Measurements from ENCODE around the gene LILRB2. TPM values are rescaled to one million over a fixed set of nuclear protein-coding genes. Genes with fewer than 3 reads are reported as not detected.
"Not testable (repeated sequence)": the region's sequence is repeated elsewhere in the genome, so short reads cannot be mapped to it uniquely, and the experiment has no call there.

LILRB2 gene
- polyA plus RNA-seq, 1 experiment, result not detected

DNA sequence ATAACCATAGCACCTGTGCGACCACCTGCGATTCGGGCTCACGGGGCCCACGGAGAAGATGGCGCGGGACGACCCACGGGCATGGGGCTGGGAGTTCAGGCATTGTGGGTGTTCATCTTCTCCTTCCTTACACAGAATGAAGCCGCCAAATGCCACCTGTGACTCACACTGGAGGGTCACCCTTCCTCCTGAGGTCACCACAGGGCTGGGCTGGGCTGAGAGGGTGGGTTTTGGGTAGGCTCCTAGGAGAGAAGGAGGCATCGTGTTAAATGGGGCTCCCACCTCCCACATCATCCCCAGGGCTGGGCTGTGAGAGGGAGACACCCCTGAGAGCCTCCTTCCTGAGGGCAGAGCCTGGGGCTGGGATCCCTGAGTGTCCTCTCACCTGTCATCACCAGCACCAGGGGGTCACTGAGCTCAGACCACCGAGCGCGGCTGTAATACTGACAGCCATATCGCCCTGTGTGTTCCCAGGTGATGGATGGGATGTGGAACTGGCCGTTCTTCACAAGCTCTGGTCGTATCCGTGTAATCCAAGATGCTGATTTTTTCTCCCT lies 1.4 kb downstream of the LILRB2 start:
- H3K36me3 ChIP-seq (ENCODE audit: control insufficient read depth, insufficient read depth, low read length), result no peaks in the 10 kb centered on the region
- ChIA-PET POLR2A (no interaction called here), CTCF (no interaction called here)
- no peak overlapping the region for H3K4me3 ChIP-seq (ENCODE audit: low read depth, low read length)
- TF ChIP-seq, protein P1, sequence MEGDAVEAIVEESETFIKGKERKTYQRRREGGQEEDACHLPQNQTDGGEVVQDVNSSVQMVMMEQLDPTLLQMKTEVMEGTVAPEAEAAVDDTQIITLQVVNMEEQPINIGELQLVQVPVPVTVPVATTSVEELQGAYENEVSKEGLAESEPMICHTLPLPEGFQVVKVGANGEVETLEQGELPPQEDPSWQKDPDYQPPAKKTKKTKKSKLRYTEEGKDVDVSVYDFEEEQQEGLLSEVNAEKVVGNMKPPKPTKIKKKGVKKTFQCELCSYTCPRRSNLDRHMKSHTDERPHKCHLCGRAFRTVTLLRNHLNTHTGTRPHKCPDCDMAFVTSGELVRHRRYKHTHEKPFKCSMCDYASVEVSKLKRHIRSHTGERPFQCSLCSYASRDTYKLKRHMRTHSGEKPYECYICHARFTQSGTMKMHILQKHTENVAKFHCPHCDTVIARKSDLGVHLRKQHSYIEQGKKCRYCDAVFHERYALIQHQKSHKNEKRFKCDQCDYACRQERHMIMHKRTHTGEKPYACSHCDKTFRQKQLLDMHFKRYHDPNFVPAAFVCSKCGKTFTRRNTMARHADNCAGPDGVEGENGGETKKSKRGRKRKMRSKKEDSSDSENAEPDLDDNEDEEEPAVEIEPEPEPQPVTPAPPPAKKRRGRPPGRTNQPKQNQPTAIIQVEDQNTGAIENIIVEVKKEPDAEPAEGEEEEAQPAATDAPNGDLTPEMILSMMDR (IDR thresholded peaks at IDR 0.05; ENCODE audit: insufficient read depth, low read depth, low read length), result no peak
- DNase-seq (ENCODE audit: low read depth), result no peak
- H3K27me3 ChIP-seq (ENCODE audit: control insufficient read depth, insufficient read depth, low read length), result no peaks in the 10 kb centered on the region

DNA sequence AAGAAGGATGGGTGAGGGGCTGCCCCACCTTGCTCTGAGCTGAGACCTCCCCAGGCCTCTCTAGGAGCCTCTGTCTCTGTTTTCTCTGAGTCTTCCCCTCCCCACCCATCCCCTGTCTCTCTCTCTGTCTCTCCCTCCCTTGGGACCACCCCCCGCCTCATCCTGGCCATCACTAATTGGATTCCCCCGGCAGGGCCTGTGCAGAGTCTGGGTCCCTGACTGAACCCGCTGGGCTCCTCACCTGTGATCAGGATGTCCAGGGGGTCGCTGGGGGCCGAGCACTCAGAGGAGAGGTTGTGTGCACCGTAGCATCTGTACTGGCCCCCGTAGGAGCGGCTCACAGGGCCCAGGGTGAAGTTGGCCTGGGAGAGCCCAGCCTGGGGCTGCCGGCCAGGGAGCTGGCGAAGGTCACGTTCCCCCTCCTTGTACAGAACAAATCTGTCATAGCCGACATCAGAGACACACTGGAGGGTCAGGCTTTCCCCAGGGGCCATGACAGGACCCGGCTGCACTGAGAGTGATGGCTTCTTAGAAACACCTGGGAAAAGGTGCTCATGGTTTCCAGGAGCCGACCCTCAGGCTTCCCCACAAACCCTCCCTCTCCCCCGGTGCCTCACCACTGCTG lies 2.2 kb downstream of the LILRB2 start:
- H3K36me3 ChIP-seq (ENCODE audit: control insufficient read depth, insufficient read depth, low read length); DNase-seq (ENCODE audit: low read depth); POLR2A ChIA-PET; CTCF ChIA-PET; H3K4me3 ChIP-seq (ENCODE audit: low read depth, low read length); H3K27me3 ChIP-seq (ENCODE audit: control insufficient read depth, insufficient read depth, low read length): not testable (repeated sequence)

DNA sequence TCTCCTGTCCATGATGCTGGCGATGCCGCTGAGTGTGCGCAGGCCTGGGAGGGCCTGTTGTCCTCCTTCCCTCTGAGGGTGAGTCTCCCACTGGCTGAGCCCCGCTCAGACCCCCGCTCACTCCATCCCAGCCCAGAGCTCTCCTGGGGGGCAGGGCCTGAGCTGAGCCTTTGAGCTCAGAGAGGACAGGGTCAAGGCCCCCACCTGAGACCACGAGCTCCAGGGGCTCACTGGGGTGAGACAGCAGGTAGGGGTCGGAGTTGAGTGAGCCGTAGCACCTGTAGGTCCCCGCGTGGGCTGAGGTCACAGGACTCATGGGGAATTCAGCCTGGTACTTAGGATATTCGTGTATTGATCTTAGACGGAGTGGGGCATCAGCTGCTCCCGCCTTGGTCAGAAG lies 2.9 kb downstream of the LILRB2 start:
- POLR2A ChIA-PET, result not testable (repeated sequence)

DNA sequence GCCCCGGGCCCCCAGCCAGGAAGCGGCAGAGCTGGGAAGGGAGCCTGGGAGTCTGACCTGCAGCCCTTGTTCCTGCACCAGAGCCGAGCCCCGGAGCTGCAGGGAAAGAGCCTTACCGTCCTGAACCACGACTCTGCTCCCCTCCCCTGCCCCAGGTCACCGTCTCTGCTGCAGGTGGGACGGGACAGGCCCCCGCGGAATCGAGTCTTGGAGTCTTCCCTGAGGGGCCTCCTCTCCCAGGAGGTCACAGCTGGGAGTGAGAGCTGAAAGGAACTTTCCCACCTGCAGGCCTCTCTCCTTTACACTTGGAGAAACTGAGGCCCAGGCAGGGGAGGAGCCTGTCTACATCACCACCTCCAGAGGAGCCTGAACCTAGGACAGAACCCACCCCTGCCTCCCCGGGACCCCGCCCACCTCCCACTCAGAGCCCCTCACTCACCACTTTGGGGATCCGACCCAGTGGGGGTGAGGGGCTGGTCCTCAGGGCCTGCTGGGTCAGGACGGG lies 3.7 kb downstream of the LILRB2 start:
- H3K27me3 ChIP-seq (ENCODE audit: control insufficient read depth, insufficient read depth, low read length); DNase-seq (ENCODE audit: low read depth); POLR2A ChIA-PET; H3K36me3 ChIP-seq (ENCODE audit: control insufficient read depth, insufficient read depth, low read length); H3K4me3 ChIP-seq (ENCODE audit: low read depth, low read length); CTCF ChIA-PET: not testable (repeated sequence)

More for the DNA sequence above, 2.9 kb downstream of the LILRB2 start:
- H3K4me3 ChIP-seq (ENCODE audit: low read depth, low read length); DNase-seq (ENCODE audit: low read depth); CTCF ChIA-PET; H3K27me3 ChIP-seq (ENCODE audit: control insufficient read depth, insufficient read depth, low read length); H3K36me3 ChIP-seq (ENCODE audit: control insufficient read depth, insufficient read depth, low read length): not testable (repeated sequence)

DNA sequence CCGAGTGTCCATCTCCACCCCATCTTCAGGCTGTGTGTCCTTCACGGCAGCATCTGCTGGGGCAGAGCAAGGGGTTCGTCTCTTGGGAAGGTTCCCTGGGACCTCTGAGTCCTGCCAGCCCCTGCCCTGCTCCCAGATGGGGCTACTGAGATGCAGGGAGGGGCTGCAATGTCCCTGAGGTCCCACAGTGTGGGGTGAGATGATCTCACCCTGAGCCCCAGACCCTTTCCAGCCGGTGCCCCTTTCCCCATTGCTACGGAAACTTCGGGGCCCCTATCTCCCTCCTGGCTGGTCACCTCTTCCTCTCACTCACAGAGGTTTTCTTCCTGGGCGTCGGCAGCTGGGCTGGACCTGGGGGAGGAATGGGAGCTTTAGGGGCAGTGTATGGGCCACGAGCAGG lies 5.0 kb downstream of the LILRB2 start:
- ChIA-PET CTCF (interaction anchor here (2.1 kb wide), 1 partner anchor 11 kb away, joined by 5 read pairs; no protein-coding TSS in a partner anchor), POLR2A (no interaction called here)
- Histone ChIP-seq H3K36me3 (ENCODE audit: control insufficient read depth, insufficient read depth, low read length) (no peaks in the 10 kb centered on the region), H3K4me3 (ENCODE audit: low read depth, low read length) (no peak overlapping the region), H3K27me3 (ENCODE audit: control insufficient read depth, insufficient read depth, low read length) (no peaks in the 10 kb centered on the region)
- TF ChIP-seq, protein P1 (IDR thresholded peaks at IDR 0.05; ENCODE audit: insufficient read depth, low read depth, low read length), result no peak
- no peak for DNase-seq (ENCODE audit: low read depth)

DNA sequence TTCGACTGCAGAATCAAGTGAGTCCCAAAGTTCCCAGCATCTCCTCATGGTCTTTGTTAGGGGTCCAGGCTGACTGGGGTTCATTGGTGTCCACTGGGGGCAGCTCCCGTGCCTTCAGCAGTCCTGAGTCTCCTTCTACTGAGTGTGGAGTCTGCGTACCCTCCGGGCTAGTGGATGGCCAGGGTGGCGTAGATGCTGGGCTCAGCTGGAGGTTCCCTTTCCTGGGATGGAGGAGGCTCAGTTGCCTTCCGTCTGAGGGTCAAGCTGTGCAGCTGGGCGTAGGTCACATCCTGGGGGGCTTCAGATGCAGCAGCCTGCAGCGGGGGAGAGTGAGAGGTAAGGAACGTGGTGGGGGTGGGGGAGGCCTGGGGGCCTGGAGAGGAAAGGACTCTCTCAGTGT lies 6.4 kb downstream of the LILRB2 start:
- H3K27me3 ChIP-seq (ENCODE audit: control insufficient read depth, insufficient read depth, low read length); H3K4me3 ChIP-seq (ENCODE audit: low read depth, low read length); H3K36me3 ChIP-seq (ENCODE audit: control insufficient read depth, insufficient read depth, low read length): not testable (repeated sequence)

DNA sequence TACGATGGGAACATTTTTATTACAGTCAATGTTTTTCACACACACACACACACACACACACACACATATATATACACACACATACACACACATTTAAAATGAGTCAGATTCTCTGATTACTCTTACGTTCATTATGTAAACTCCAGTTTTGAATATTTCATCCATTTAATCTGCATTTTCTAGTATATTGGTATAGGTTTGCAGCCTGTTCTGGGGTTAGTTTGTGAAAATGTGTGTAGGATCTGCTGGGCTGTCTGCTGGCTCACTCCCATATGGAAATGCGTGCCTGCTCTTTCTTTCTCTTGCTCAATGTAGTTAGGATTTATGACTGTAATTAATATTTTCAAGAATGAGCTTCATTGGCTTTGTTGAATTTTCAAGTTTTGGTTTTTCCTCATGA lies 7.1 kb downstream of the LILRB2 start:
- ChIA-PET POLR2A (no interaction called here), CTCF (interaction anchor here (2.1 kb wide), 1 partner anchor 9 kb away, joined by 5 read pairs; no protein-coding TSS in a partner anchor)
- Histone ChIP-seq H3K36me3 (ENCODE audit: control insufficient read depth, insufficient read depth, low read length) (no peaks in the 10 kb centered on the region), H3K4me3 (ENCODE audit: low read depth, low read length) (no peak overlapping the region), H3K27me3 (ENCODE audit: control insufficient read depth, insufficient read depth, low read length) (no peaks in the 10 kb centered on the region)
- no peak for DNase-seq (ENCODE audit: low read depth)
- TF ChIP-seq, protein P1 (IDR thresholded peaks at IDR 0.05; ENCODE audit: insufficient read depth, low read depth, low read length), result no peak

More for the DNA sequence above, 6.4 kb downstream of the LILRB2 start:
- DNase-seq (ENCODE audit: low read depth); POLR2A ChIA-PET: not testable (repeated sequence)
- CTCF ChIA-PET, result interaction anchor here (2.1 kb wide), 1 partner anchor 10 kb away, joined by 5 read pairs; no protein-coding TSS in a partner anchor

DNA sequence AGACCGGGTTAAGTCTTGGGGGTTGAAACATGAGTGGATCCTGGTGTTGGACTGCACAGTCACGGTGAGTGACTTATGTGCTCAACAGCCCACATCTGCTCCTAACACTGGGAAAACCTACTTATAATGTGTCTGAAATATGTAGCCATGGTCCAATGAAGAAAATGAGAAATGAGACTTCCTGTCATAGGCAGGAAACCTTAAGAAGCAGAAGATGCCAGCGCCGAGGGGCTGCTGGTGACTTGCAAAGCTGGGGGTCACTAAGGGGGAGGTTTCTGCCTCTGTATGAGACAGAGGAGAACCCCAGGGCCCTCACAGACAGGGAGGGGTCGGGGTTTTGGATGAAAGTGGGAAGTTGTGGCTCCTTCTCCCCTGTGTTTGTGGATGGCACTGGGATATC lies 8.7 kb downstream of the LILRB2 start:
- POLR2A ChIA-PET; DNase-seq (ENCODE audit: low read depth); CTCF ChIA-PET; H3K27me3 ChIP-seq (ENCODE audit: control insufficient read depth, insufficient read depth, low read length); H3K4me3 ChIP-seq (ENCODE audit: low read depth, low read length); H3K36me3 ChIP-seq (ENCODE audit: control insufficient read depth, insufficient read depth, low read length): not testable (repeated sequence)

DNA sequence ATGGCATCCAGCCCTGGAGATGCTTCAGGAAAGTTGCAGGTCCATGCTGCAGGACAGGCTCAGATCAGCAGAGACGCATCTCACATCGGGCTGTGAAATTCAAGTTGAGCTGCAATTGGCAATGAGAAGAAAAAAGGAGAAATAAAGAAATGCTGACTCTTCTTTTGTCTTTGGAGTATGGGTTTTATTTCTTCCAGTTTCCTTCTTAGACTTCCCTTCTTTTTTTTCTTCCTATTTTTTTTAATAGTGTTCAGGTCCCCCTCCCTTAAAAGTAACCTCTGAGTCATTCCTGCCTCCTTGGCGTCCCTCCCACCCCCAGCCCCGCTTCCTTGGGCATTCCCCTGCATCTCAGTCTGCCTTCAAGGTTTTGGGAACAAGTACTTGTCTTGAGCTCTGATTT lies 9.3 kb downstream of the LILRB2 start:
- CTCF ChIA-PET; POLR2A ChIA-PET; H3K4me3 ChIP-seq (ENCODE audit: low read depth, low read length); DNase-seq (ENCODE audit: low read depth); H3K27me3 ChIP-seq (ENCODE audit: control insufficient read depth, insufficient read depth, low read length); H3K36me3 ChIP-seq (ENCODE audit: control insufficient read depth, insufficient read depth, low read length): not testable (repeated sequence)
